SW480 (cell line): Measurements from ENCODE around the gene PLEKHA4.
"Not testable (repeated sequence)": the region's sequence is repeated elsewhere in the genome, so short reads cannot be mapped to it uniquely, and the experiment has no call there.

Experiments
- DNase-seq: peaks from one replicate; pipeline ENCODE4 v3.0.0-alpha.2; 2016; ENCODE audit warnings: low spot score

PLEKHA4 gene

GRCh38 chr19:48887861-48888612 is 19.6 kb upstream of the PLEKHA4 start:
- DNase-seq: no peak

DNA sequence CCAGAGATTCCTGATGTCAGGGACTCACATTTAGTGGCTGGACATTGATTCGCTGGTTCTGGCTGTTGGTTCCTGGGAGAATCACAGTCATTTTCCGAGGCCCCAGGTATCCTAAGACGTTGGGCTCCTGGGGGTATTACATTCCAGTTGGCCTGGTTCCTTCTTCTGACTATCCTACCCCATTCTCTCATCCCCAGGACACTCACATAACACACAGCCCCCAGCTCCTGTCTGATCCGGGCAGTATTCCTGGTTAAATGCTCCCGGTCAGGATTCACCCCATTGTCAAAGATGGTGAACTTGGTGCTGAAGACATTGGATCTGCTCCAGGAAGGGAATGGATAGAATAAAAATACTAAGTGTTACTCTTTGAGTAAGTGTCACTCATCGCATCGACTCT is 15.3 kb upstream of the PLEKHA4 start:
- DNase-seq: no peak

DNA sequence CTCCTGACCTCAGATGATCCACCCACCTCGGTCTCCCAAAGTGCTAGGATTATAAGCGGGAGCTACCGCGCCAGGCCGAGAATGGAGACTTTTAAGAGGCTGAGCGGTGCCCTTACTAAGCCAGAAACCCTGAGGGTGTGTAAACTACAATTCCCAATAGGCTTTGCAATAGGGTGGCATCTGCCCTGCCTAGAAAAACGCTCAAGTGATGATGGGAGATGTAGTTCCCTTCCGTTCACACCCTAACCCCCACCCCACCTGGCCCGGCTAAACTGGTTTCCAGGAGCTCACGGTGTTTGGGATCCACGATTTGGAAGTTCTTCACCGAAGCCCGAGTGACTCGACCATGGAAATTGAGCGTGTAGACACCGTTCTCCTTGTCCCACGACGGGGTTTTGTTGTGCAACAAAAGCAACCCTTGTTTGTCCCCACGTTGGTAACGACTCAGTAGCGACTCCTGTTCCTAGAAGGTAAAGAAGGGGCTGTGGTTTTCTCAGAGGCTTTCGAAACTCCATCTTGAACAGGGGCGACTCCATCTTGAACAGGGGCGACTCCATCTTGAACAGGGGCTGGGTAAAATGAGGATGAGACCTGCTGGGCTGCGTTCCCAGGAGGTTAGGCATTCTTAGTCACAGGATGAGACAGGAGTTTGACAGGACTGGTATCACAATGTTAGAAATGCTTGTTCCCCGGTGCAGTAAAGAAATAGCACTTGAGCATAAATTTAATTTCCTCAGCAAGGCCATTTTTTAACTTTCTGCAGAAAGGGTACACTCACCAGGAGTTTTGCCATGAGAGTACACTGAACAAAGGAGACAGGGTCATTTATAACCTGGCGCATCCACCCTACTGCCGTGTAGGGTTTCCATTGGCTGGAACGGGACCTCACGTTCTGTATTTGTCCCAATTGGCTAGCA is 13.6 kb upstream of the PLEKHA4 start:
- peak; percentile 61 for DNase-seq

GRCh38 chr19:48879696-48880095 is 11.3 kb upstream of the PLEKHA4 start:
- not testable (repeated sequence) for DNase-seq

- no peak for DNase-seq
These were observed 10.7 kb upstream of the PLEKHA4 start for GRCh38 chr19:48879025-48879637.

GRCh38 chr19:48878196-48879024 is 10.0 kb upstream of the PLEKHA4 start:
- no peak for DNase-seq

GRCh38 chr19:48877855-48878195 is 9.4 kb upstream of the PLEKHA4 start:
- DNase-seq: no peak

DNA sequence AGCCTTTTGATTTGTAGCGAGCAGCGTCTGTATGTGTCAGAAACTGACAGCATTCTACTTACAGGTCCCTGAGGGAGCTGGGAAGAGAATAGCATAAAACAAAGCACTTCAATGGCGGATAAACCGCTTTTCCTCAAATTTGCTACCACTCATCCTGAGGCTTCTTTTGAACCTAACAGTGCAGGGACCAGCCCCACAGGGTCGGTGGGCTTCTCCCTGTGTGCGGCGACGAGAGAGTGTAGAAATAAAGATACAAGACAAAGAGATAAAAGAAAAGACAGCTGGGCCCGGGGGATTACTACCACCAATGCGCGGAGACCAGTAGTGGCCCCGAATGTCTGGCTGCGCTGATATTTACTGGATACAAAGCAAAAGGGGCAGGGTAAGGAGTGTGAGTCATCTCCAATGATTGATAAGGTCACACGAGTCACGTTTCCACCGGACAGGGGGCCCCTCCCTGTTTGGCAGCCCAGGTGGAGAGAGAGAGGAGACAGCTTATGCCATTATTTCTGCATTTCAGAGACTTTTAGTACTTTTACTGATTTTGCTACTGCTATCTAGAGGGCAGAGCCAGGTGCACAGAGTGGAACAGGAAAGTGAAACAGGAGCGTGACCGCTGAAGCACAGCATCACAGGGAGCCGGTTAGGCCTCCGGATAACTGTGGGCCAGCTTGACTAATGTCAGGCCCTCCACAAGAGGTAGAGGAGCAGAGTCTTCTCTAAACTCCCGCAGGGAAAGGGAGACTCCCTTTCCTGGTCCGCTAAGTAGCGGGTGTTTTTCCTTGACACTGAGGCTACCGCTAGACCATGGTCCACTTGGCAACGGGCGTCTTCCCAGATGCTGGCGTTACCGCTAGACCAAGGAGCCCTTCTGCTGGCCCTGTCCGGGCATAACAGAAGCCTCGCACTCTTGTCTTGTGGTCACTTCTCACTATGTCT is 7.9 kb upstream of the PLEKHA4 start:
- not testable (repeated sequence) for DNase-seq

DNA sequence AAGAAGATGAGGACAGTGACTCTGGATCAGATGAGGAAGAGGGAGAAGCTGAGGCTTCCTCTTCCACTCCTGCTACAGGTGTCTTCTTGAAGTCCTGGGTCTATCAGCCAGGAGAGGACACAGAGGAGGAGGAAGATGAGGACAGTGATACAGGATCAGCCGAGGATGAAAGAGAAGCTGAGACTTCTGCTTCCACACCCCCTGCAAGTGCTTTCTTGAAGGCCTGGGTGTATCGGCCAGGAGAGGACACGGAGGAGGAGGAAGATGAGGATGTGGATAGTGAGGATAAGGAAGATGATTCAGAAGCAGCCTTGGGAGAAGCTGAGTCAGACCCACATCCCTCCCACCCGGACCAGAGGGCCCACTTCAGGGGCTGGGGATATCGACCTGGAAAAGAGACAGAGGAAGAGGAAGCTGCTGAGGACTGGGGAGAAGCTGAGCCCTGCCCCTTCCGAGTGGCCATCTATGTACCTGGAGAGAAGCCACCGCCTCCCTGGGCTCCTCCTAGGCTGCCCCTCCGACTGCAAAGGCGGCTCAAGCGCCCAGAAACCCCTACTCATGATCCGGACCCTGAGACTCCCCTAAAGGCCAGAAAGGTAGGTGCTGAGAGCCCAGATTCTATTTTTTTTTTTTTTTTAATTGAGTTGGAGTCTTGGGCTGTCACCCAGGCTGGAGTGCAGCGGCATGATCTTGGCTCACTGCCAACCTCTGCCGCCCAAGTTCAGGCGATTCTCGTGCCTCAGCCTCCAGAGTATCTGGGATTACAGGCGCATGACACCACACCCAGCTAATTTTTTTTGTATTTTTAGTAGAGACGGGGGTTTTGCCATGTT is 6.1 kb upstream of the PLEKHA4 start:
- DNase-seq: peak; percentile 59

DNA sequence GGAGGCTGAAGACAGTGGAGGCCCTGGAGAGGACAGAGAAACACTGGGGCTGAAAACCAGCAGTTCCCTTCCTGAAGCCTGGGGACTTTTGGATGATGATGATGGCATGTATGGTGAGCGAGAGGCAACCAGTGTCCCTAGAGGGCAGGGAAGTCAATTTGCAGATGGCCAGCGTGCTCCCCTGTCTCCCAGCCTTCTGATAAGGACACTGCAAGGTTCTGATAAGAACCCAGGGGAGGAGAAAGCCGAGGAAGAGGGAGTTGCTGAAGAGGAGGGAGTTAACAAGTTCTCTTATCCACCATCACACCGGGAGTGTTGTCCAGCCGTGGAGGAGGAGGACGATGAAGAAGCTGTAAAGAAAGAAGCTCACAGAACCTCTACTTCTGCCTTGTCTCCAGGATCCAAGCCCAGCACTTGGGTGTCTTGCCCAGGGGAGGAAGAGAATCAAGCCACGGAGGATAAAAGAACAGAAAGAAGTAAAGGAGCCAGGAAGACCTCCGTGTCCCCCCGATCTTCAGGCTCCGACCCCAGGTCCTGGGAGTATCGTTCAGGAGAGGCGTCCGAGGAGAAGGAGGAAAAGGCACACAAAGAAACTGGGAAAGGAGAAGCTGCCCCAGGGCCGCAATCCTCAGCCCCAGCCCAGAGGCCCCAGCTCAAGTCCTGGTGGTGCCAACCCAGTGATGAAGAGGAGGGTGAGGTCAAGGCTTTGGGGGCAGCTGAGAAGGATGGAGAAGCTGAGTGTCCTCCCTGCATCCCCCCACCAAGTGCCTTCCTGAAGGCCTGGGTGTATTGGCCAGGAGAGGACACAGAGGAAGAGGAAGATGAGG is 5.3 kb upstream of the PLEKHA4 start:
- DNase-seq: no peak

GRCh38 chr19:48872884-48873475 is 4.6 kb upstream of the PLEKHA4 start:
- DNase-seq: peak; percentile 99

GRCh38 chr19:48872182-48872883 is 3.9 kb upstream of the PLEKHA4 start, which contains the start of gene PPP1R15A:
Gene PPP1R15A, plus strand, starts transcription at chr19:48872421. Its CDS starts 813 bp downstream, at chr19:48873234.
- peak; percentile 99 for DNase-seq

- not testable (repeated sequence) for DNase-seq
These were observed 3.2 kb upstream of the PLEKHA4 start for GRCh38 chr19:48871471-48872181.

DNA sequence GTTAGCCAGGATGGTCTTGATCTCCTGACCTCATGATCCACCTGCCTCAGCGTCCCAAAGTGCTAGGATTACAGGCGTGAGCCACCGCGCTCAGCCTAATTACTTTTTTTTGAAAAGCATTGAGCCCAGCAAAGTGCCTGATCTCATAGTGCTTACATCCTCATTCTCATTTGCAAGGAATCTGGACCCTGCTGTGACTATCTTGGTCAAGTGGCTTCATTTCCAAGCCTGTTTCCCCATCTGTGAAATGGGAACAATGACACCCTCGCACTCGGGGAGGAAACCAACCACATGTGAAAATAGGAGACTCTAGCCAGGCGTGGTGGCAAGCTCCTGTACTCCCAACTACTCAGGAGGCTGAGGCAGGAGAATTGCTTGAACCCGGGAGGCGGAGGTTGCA is 1.6 kb upstream of the PLEKHA4 start:
- DNase-seq: no peak

- DNase-seq: no peak
These were observed 687 bp downstream of the PLEKHA4 start for GRCh38 chr19:48867746-48868113.

DNA sequence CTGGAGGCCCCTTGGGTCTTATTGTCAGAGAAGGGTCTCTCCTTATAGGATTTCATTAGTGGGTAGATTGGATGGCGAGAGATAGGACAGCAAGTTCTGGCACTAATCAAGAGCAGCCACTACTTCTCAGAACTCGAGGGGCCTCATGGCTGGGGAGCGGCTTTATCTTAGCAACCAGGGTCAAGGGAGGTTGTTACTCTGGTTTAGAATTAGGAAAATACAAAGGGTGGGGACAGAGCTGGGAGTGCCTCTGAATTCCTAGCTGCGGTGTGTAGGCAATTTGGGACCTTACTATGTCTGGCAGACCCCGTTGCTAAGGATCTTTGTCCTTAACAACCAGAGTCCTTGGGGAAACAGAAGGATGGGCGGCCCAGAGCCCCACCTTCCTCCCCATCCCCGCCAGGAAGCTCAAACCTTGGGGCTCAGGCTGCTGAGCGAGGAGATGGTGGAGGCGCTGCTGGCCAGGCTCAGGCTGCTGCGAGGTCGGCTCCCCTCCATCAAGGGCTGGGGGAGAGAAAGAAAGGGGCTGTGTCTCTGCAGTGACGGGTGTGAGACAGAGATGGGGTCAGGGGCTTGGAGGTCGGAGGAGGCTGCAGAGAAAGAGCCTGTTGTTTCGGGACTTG is 1.2 kb downstream of the PLEKHA4 start:
- peak; percentile 44 for DNase-seq

DNA sequence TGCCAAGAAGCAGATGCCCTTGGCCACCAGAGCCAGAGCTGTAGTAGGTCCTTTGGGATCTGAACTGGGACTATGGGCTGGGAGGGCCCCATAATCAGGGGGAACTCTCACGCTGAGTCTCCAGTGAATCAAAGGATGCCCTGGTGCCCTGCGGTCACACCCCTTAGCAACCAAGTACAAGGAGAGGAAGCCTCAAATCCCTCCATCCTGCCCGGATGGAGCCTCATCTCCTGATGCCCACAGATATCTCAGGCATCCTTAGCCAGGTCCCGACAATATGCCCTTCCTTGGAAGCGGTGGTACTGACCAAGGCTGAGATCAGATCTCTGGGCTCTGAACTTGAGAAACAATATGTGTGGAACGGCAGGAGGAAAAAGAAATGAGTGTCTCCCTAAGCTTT is 1.7 kb downstream of the PLEKHA4 start:
- DNase-seq: no peak
